ENCODE results near the gene ZCCHC14. TPM values are rescaled to one million over a fixed set of nuclear protein-coding genes. Genes with fewer than 3 reads are reported as not detected.
A peak's percentile ranks its signal among the peaks of the same experiment; 100 is the strongest.
"Not testable (repeated sequence)": the region's sequence is repeated elsewhere in the genome, so short reads cannot be mapped to it uniquely, and the experiment has no call there.

Gene ZCCHC14
- total RNA-seq, 3 donors from 2014 or later: 14.7 to 18.0 (median 15.9) TPM

DNA sequence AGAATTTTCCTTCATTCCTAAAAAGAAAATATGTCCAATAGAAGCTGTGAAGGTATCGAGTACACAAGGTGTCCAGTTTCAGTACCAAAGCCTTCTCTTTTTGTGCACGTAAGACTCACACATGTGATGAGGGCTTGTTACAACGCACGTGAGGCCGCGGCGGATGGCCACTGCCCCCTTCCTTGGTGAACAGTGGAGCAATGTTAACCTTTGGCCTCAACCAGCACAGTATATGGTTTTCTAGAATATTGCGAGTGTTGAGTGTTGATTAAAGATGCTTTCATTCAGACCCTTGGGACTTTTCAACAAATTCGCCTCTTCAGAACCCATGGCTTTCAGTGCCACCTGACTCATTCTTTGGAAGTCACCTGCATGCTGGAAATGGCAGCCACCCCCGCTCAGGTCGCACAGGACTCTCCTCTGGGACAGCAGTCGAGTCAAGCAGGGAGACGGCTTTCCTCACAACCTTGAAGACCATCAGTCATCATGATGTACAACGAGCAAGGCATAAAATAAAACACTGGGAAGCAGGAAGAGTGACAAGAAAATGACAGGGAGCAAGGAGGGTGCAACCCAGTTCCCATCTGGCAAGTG is 86.2 kb downstream of the ZCCHC14 start:
- ATAC-seq (no peak), DNase-seq (no peak)

DNA sequence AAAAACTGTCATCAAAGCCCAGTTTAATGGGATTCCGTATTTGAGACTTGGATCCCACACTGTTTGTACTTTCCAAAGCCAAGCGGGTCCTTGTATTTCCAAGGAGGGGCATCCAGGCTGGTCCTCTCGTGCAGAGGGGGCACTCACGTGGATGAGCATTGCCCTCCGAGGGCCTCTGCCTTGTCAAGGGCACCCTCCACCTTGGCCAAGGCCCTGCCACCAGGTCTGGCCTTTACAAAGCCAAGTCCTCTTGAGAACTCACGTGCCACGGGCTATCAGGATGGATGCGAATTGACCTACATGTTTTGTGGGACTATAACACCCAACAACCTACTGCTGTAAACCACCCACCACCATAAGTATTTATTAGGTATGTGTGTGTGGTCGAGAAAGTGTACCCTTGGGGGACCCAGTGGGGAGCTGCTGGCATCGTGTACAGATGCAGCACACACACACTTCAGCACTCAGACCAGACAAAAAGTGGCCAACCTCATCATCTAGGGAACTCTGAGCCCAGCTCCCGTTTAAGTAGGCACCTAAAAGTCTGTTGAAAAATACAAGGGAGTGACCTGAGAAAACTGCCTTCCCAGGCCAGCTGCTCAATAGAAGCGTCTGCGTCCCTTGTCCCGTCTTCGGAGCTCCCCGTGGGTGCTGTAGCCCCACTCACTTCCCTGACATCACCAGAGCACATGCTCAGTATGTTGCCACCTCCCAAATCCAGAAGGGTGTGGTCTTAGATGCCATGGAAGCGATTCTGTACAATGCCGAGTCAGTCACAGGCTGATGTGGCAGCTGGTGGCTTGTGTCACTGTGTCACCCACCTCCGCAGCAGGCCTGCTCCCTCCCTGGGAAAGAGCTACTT is 87.8 kb downstream of the ZCCHC14 start:
- ATAC-seq (no peak), DNase-seq (no peak)
- Mint-ChIP-seq H3K36me3 (ENCODE audit: insufficient read depth) (peaks cover 13% of the 10 kb centered on the region), H3K4me3 (no peak overlapping the region), H3K27me3 (ENCODE audit: low read depth) (no peaks in the 10 kb centered on the region), H3K9me3 (no peaks in the 10 kb centered on the region), H3K4me1 (ENCODE audit: low read depth) (peaks cover 2% of the 10 kb centered on the region)

More for the DNA sequence above, 86.2 kb downstream of the ZCCHC14 start:
- H3K9me3 Mint-ChIP-seq: no peaks in the 10 kb centered on the region
- H3K27me3 Mint-ChIP-seq (ENCODE audit: low read depth): no peaks in the 10 kb centered on the region
- H3K4me1 Mint-ChIP-seq (ENCODE audit: low read depth): peaks cover 2% of the 10 kb centered on the region
- peaks cover 17% of the 10 kb centered on the region for H3K36me3 Mint-ChIP-seq (ENCODE audit: insufficient read depth)
- no peak overlapping the region for H3K4me3 Mint-ChIP-seq

DNA sequence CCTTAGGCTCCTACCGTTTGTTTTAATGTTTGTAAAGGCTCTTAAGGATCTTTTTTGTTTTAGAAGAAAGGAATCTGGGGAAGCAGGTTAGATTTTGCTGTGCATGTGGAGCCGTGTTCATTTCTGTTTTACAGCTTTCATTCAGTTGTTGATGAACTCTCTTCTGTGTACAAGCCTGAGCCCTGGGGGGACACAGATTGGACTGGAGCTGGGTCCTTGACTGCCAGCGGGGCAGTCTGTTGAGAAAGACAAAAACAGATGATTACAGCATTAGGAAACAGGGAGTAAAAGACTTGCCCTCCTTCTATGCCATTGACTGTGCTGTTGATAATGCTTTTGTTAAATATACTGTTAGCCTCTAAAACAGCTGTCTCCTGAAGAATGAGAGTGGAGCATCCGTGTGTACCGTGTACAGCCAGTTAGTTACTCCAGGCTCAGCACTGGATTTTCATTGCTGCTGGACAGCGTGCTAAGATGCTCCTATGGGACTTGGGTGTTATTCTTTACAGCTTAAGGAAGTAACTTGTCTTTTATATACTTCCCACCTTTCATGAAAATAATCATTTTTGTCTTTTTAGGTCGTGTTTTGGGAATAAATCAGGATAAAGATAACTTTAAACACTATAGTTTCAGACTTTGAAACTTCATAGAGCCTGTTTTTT is 97.5 kb downstream of the ZCCHC14 start:
- Mint-ChIP-seq H3K9me3 (no peaks in the 10 kb centered on the region), H3K4me3 (no peak overlapping the region), H3K27me3 (ENCODE audit: low read depth) (no peaks in the 10 kb centered on the region), H3K4me1 (ENCODE audit: low read depth) (peaks cover 40% of the 10 kb centered on the region), H3K36me3 (ENCODE audit: insufficient read depth) (peaks cover 10% of the 10 kb centered on the region)
- DNase-seq (no peak), ATAC-seq (no peak)

DNA sequence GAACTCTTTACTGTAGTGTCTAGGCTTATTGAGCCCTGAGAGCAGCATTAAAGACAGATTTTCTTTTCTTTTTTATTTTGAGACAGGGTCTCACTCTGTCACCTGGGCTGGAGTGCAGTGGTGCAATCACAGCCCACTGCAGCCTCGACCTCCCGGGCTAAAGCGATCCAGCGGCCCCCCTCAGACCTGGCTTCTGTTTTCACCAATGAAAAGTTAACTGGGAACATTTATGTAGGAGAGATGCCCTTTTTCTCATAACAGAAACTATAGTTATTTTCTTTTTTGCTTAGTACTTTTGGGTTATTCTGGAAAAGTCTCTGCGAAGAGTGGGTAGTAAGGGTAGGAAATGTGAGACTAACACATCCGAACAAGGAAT is 99.2 kb downstream of the ZCCHC14 start:
- ATAC-seq (no peak), DNase-seq (no peak)
- Mint-ChIP-seq H3K4me3 (peak overlapping the region; percentile 87), H3K27me3 (ENCODE audit: low read depth) (no peaks in the 10 kb centered on the region), H3K36me3 (ENCODE audit: insufficient read depth) (peaks cover 7% of the 10 kb centered on the region), H3K9me3 (no peaks in the 10 kb centered on the region), H3K4me1 (ENCODE audit: low read depth) (peaks cover 48% of the 10 kb centered on the region)

DNA sequence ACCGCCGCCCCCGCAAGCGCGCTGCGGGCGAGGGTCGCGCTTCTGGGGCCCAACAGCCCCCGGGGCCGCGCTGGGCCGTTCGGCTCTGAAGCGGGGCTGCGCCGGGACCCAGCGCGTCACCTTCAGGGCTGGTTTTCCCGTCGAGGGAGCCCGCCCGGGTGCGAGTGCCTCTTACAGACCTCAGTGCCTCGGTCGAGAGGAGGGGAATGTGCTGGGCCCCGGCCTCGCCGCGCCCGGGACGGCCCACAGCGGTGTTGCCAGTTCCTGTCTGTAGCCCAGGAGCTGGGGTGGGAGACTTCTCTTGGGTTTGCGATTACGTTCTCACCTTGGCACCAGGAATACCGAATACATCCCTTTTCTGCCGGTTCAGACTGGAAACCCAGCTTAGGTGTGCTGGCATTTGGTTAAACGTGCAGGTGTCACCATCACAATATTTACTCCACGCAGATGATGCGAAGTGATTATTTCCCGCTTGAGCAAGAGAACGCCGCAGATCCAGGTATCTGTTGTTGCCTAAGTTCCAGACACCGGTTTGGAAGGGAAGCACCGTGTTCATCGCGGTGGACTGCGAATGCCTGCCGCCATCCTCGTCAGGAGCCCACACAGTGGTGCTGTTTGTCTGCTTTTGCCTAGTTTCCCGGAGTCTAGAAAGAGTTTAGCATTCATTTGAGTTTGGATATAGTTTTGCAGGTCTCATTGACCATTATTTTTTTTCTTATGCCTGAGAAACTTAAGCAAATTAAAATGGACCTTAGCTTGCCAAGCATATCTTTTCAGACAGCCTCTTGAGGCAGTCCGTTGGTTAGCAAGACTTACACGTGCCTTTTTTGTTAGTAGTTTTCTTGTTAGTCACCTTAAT is 99.8 kb downstream of the ZCCHC14 start:
- peak; percentile 3 to 5 for ATAC-seq

DNA sequence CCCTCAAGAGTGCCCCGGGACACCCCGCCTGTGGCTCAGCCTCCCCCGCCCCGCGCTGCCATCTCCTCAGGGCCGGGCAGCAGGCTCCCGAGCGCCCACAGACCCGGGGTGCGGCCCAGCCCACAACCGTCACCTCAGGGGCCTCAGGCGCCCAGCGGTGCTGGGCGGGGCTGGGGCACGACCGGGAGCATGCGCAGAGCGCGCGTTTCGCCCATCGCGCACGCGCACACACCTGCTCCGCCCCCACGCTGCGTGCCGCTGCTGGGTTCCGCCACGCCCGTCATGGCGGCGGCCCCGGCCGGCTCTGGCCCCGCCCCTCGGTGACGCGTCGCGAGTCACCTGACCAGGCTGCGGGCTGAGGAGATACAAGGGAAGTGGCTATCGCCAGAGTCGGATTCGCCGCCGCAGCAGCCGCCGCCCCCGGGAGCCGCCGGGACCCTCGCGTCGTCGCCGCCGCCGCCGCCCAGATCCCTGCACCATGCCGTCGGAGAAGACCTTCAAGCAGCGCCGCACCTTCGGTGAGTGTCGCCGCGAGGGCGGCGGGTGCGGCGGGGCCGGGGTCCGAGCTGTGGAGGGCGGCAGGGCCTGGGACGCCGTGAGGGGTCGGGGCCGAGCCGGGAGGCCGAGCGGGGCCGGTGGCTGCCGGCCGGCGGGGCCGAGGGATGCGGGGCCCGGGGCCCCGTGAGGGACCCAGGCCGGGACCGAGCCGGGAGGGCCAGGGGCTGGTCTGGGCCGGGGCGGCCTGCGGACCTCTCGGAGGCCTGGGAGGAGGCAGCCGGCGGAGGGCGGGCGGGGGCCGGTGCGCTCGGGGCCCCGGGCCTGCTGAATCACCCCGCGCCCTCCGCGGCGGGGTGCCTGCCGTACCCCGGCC is 100.6 kb downstream of the ZCCHC14 start, which contains the start of gene MAP1LC3B:
TSS of gene MAP1LC3B (plus strand) at position 387 of the 871 bp plus-strand sequence. CDS start at position 479, 92 bp downstream.
- H3K9me3 Mint-ChIP-seq: no peaks in the 10 kb centered on the region
- peaks cover 4% of the 10 kb centered on the region for H3K36me3 Mint-ChIP-seq (ENCODE audit: insufficient read depth)
- ATAC-seq (peak; percentile 73 to 78), DNase-seq (peak; percentile 98)
- peak within 1 kb of the TSS; percentile 87 for H3K4me3 Mint-ChIP-seq
- peaks cover 58% of the 10 kb centered on the region for H3K4me1 Mint-ChIP-seq (ENCODE audit: low read depth)
- H3K27me3 Mint-ChIP-seq (ENCODE audit: low read depth): no peaks in the 10 kb centered on the region

More for the DNA sequence above, 99.8 kb downstream of the ZCCHC14 start:
- DNase-seq: peak; percentile 26
- no peaks in the 10 kb centered on the region for H3K9me3 Mint-ChIP-seq
- H3K27me3 Mint-ChIP-seq (ENCODE audit: low read depth): no peaks in the 10 kb centered on the region
- H3K36me3 Mint-ChIP-seq (ENCODE audit: insufficient read depth): peaks cover 4% of the 10 kb centered on the region
- H3K4me3 Mint-ChIP-seq: peak overlapping the region; percentile 87
- H3K4me1 Mint-ChIP-seq (ENCODE audit: low read depth): peaks cover 54% of the 10 kb centered on the region

DNA sequence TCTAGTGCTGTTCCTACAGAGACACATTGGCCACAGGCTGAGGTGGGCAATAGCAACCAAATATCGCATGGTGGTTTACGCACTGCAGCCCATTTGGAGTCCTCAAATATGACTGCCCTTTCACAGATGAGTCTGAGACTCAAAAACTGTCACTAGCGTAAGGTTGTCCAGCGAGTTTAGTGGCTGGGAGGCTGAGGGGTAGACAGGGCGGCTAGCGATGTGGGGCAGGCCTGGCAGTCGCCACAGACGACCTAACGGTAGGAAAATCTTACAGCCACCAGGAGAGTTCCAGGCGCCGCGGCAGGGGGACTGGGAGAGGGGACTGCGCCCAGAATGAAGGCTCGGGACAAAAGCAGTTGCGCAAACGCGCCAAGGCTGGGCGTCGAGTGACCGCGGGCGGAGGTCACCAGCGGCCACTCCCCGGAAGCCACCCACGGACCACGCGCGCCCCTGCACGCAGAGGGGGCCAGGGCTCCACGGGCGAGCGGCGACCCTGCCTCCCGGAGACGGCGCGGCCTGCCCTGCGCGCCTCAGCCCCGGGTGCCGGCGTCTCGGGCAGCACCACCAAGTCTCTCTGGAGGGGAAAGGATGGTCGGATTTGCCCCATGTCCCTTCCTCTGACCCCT is 101.4 kb downstream of the ZCCHC14 start:
- H3K4me3 Mint-ChIP-seq: peak overlapping the region; percentile 85
- DNase-seq (no peak), ATAC-seq (no peak)
- no peaks in the 10 kb centered on the region for H3K9me3 Mint-ChIP-seq
- H3K36me3 Mint-ChIP-seq (ENCODE audit: insufficient read depth): peaks cover 4% of the 10 kb centered on the region
- no peaks in the 10 kb centered on the region for H3K27me3 Mint-ChIP-seq (ENCODE audit: low read depth)
- H3K4me1 Mint-ChIP-seq (ENCODE audit: low read depth): peaks cover 59% of the 10 kb centered on the region

DNA sequence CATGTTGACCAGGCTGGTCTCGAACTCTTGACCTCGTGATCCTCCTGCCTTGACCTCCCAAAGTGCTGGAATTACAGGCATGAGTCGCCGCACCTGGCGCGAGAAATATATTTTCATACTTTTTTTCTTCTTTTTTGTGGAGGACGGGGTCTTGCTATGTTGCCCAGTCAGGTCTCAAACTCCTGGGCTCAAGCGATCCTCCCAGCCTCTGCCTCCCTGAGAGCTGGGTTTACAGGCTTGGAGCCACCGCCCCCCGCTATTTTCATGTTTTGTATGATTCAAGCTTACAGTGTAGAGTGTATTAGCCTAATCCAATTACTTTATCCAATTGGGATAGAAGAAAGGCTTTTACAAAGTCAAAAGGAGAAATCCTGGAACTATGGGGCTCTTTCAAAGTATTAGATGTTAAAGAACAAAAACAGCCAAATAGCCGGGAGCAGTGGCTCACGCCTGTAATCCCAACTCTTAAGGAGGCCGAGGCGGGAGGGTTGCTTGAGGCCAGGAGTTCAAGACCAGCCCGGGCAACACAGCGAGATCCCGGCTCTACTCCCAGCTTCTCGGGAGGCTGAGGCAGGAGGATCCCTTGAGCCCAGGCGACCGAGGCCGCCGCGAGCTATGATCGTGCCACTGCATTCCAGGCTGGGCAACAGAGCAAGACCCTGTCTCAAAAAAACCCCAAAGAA is 102.0 kb downstream of the ZCCHC14 start:
- H3K36me3 Mint-ChIP-seq (ENCODE audit: insufficient read depth): peaks cover 4% of the 10 kb centered on the region
- no peak for ATAC-seq

DNA sequence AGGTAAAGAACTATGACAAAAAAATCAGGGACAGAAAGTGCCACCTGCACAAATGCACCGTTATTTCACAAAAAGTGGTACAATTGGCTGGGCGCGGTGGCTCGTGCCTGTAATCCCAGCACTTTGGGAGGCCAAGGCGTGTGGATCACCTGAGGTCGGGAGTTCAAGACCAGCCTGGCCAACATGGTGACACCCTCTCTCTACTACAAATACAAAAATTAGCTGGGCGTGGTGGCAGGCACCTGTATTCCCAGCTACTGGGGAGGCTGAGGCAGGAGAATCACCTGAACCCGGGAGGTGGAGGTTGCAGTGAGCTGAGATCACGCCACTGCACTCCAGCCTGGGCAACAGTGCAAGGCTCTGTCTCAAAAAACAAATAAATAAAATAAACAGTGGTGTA is 102.9 kb downstream of the ZCCHC14 start:
- not testable (repeated sequence) for H3K9me3 Mint-ChIP-seq; H3K4me3 Mint-ChIP-seq; ATAC-seq; H3K36me3 Mint-ChIP-seq (ENCODE audit: insufficient read depth); H3K27me3 Mint-ChIP-seq (ENCODE audit: low read depth); DNase-seq
- peaks cover 57% of the 10 kb centered on the region for H3K4me1 Mint-ChIP-seq (ENCODE audit: low read depth)

More for the DNA sequence above, 102.0 kb downstream of the ZCCHC14 start:
- no peak for DNase-seq
- no peaks in the 10 kb centered on the region for H3K27me3 Mint-ChIP-seq (ENCODE audit: low read depth)
- H3K4me3 Mint-ChIP-seq: peak overlapping the region; percentile 85
- H3K4me1 Mint-ChIP-seq (ENCODE audit: low read depth): peaks cover 62% of the 10 kb centered on the region
- no peaks in the 10 kb centered on the region for H3K9me3 Mint-ChIP-seq

DNA sequence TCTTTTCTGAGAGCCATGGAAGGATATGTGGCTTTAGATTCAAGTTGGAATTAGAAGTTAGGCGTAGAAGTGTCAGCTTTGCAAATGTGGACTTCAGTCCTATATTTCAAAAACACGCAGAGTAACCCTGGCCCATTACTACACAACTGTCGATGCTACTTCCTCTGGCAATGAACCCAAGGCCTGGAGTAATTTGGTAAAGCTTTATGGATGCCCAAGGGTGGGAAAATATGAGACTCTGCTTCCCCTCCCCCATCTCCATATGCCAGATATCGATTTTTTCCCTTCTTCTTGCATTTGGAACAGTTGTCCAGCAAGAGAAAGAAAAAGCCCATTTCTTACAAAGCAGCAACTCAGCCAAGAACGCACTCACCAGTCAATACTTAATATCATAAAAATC is 103.6 kb downstream of the ZCCHC14 start:
- no peak for ATAC-seq
- no peak for DNase-seq
- H3K4me1 Mint-ChIP-seq (ENCODE audit: low read depth): peaks cover 50% of the 10 kb centered on the region
- H3K4me3 Mint-ChIP-seq: no peak overlapping the region
- no peaks in the 10 kb centered on the region for H3K9me3 Mint-ChIP-seq
- H3K27me3 Mint-ChIP-seq (ENCODE audit: low read depth): no peaks in the 10 kb centered on the region
- H3K36me3 Mint-ChIP-seq (ENCODE audit: insufficient read depth): no peaks in the 10 kb centered on the region

DNA sequence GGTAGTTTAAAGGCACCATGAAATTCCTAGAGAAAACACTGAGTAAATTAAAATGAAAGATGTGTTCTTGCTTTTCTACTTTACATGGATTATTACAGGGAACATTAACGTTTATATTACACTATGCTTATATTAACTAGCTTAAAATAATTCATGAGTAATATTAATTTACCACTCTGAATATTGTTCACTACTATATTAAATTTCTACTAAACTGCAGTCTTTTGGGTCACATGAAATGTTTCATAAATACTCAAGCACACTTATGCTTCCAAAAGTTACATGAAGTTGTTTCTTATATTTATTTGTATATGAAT is 104.0 kb downstream of the ZCCHC14 start:
- peaks cover 2% of the 10 kb centered on the region for H3K27me3 Mint-ChIP-seq (ENCODE audit: low read depth)
- peaks cover 45% of the 10 kb centered on the region for H3K4me1 Mint-ChIP-seq (ENCODE audit: low read depth)
- no peaks in the 10 kb centered on the region for H3K9me3 Mint-ChIP-seq
- ATAC-seq: no peak
- no peaks in the 10 kb centered on the region for H3K36me3 Mint-ChIP-seq (ENCODE audit: insufficient read depth)
- peak overlapping the region; percentile 37 for H3K4me3 Mint-ChIP-seq
- DNase-seq: no peak

DNA sequence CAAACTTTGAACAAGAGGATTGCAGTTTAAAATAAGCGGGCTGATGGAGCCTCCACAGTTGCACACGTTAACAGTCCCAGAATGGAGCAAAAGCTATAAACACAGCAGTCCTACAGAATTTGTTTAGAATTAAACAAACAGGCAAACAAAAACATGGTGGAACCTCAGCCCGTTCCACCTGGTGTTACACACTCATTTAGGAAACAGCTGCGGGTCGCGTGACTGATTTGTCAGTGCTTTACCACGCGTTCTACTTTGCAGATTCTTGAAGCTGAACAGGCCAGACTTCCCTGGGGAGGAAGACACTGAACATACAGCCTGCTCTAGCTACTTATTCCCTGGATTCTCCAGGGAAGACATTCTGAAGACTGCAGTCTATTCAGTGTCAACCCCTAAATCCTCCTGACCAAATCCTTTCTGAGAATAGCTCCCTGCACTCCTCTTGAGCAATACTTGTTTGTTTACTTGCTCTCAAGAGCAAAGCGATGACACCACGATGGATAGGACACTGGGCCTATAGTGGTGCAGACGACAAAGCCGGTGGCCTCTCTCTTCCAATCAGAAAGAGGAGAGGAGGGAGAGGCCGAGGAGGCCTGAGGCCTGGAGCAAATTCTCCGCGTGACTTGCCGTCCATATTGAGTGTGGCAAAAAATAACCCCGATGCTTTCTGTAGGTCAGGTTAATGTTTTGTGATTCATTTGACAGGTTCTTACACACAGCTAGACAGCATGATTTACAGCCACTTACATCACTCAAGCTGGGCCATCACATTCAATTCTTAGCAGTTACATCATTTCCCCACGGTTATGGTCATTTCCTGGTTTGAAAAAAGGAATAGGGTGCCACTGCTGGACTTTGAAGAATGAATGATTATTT is 104.6 kb downstream of the ZCCHC14 start:
- ATAC-seq (peak; percentile 58 to 60), DNase-seq (peak; percentile 79)
- peaks cover 40% of the 10 kb centered on the region for H3K4me1 Mint-ChIP-seq (ENCODE audit: low read depth)
- no peaks in the 10 kb centered on the region for H3K36me3 Mint-ChIP-seq (ENCODE audit: insufficient read depth)
- H3K4me3 Mint-ChIP-seq: peak overlapping the region; percentile 55
- H3K27me3 Mint-ChIP-seq (ENCODE audit: low read depth): peaks cover 2% of the 10 kb centered on the region
- H3K9me3 Mint-ChIP-seq: no peaks in the 10 kb centered on the region

Data from activated T-cell treated with anti-CD3 and anti-CD28 coated beads, Interleukin-2, amount 50 U/mL, for 4 hours (primary cell).